K562 (cell line): Measurements from ENCODE around the gene RNF141. TPM values are rescaled to one million over a fixed set of nuclear protein-coding genes. Genes with fewer than 3 reads are reported as not detected.
A peak's percentile ranks its signal among the peaks of the same experiment; 100 is the strongest.

Source experiments
- ARHGAP35 ChIP-seq: fragments of 450-650 bp; IDR thresholded peaks from 2 replicates; pipeline ENCODE4 v1.6.1; 2018; ENCODE audit not compliant: partially characterized antibody
- BRF2 ChIP-seq: IDR thresholded peaks from 3 replicates; pipeline ENCODE4 v1.6.1; 2011; ENCODE audit warnings: borderline replicate concordance, mild to moderate bottlenecking; ENCODE audit not compliant: insufficient read length, insufficient read depth
- CBX5 ChIP-seq: IDR thresholded peaks from 2 replicates; pipeline ENCODE4 v1.6.1; 2014; ENCODE audit warnings: low read depth, borderline replicate concordance
- CHCHD3 ChIP-seq: fragments of 250-450 bp; sonication (Bioruptor Pico); IDR thresholded peaks from 2 replicates; pipeline ENCODE4 v2.1.2; 2022; ENCODE audit warnings: mild to moderate bottlenecking
- CREM ChIP-seq: IDR thresholded peaks from 2 replicates; pipeline ENCODE4 v1.6.1; 2014; ENCODE audit warnings: antibody characterized with exemption, low read depth
- CUX1 ChIP-seq: fragments of 200-800 bp; sonication (Bioruptor generic); IDR thresholded peaks from 2 replicates; pipeline ENCODE4 v1.6.1; 2016; ENCODE audit warnings: missing genetic modification characterization, missing compliant biosample characterization
- GTF2F1 ChIP-seq: IDR thresholded peaks from 2 replicates; pipeline ENCODE4 v1.6.1; 2011; ENCODE audit warnings: low read depth, low read length, improper control_type of control experiment
- HEY1 ChIP-seq: fragments of 250-450 bp; sonication (Bioruptor Pico); IDR thresholded peaks from 2 replicates; pipeline ENCODE4 v1.5.0; 2020; ENCODE audit warnings: mild to moderate bottlenecking, moderate library complexity, borderline replicate concordance
- JUN ChIP-seq, 2 experiments: sonication (generic) in 1 of 2; formaldehyde crosslinking in 1 of 2; IDR thresholded peaks; 2 replicates each; pipeline versions ENCODE4 v1.6.1 to v1.8.0; 2012 to 2022; ENCODE audit warnings: borderline replicate concordance in 2 of 2, mild to moderate bottlenecking in 2 of 2, improper control_type of control experiment in 1 of 2, low read depth in 1 of 2, low read length in 1 of 2, missing genetic modification reagents in 1 of 2
- LCOR ChIP-seq: sonication (generic); formaldehyde crosslinking; IDR thresholded peaks from 2 replicates; pipeline ENCODE4 v1.8.0; 2022; ENCODE audit warnings: mild to moderate bottlenecking, missing genetic modification reagents
- NR3C1 ChIP-seq: sonication (generic); formaldehyde crosslinking; IDR thresholded peaks from 2 replicates; pipeline ENCODE4 v1.8.1; 2022; ENCODE audit warnings: missing genetic modification reagents
- POLR2G ChIP-seq: fragments of 200-400 bp; formaldehyde crosslinking; IDR thresholded peaks from 2 replicates; pipeline ENCODE4 v1.6.1; 2017; ENCODE audit warnings: low read depth, mild to moderate bottlenecking, antibody characterized with exemption, low read length, moderate library complexity
- POLR3A ChIP-seq: IDR thresholded peaks from 2 replicates; pipeline ENCODE4 v1.6.1; 2011; ENCODE audit warnings: borderline replicate concordance, mild to moderate bottlenecking, moderate library complexity; ENCODE audit not compliant: insufficient read length, insufficient read depth; ENCODE audit errors: extremely low read depth
- SFPQ ChIP-seq: fragments of 200-400 bp; formaldehyde crosslinking; IDR thresholded peaks from 2 replicates; pipeline ENCODE4 v1.6.1; 2017; ENCODE audit warnings: mild to moderate bottlenecking, low read depth, low read length, moderate library complexity
- TRIM28 ChIP-seq: fragments of 450-650 bp; IDR thresholded peaks from 2 replicates; pipeline ENCODE4 v1.6.1; 2017
- ZNF277 ChIP-seq: fragments of 250-450 bp; sonication (Bioruptor Pico); IDR thresholded peaks from 2 replicates; pipeline ENCODE4 v1.8.0; 2022; ENCODE audit warnings: inconsistent platforms, mild to moderate bottlenecking, moderate library complexity, borderline replicate concordance
- ZNF583 ChIP-seq: fragments of 250-450 bp; sonication (Bioruptor Pico); IDR thresholded peaks from 2 replicates; pipeline ENCODE4 v1.4.0; 2020
- polyA plus RNA-seq, 8 experiments: library from polyadenylated mRNA; depleted of rRNA in 4 of 8; stranded (reverse) in 5 of 8; unstranded in 3 of 8; fragments of >200 nt; fragmentation: Nextera tagmentation in 2 of 8; fragmentation: Illumina TruSeq in 1 of 8; extraction: Ambion mirVana in 2 of 8; extraction: Trizol in 1 of 8; gene quantifications; 2 replicates each; pipeline versions ENCODE4 v1.2.1 to v1.2.3, GENCODE V29; 2011 to 2014; ENCODE audit warnings: inconsistent platforms in 1 of 8, missing spikeins in 1 of 8
- total RNA-seq, 7 experiments: library from RNA; depleted of rRNA in 6 of 7; stranded (reverse); fragments of >200 nt in 6 of 7; fragmentation: Illumina TruSeq in 2 of 7; extraction: Trizol in 2 of 7; gene quantifications; 2 replicates each; pipeline versions ENCODE4 v1.2.1 to v1.2.3, GENCODE V29; 2011 to 2021; ENCODE audit warnings: low replicate concordance in 1 of 7

RNF141 gene
- total and polyA plus RNA-seq, 9 of the 15 experiments (the other 6 are each of a cell fraction or from before 2014, with no cell fraction given): 9.7 to 51.9 (median 18.9) TPM

GRCh38 chr11:10490398-10491241, 50.4 kb downstream of the RNF141 start (continued):
- TF ChIP-seq SFPQ (no peak), HEY1 (CRISPR knock-in tag) (no peak), CBX5 (no peak), JUN (IDR thresholded peaks at IDR 0.05; ENCODE audit: borderline replicate concordance, low read depth, low read length) (peak; percentile 98), JUN (CRISPR knock-in tag; IDR thresholded peaks at IDR 0.05; ENCODE audit: borderline replicate concordance) (peak; percentile 26; the same call in 1 of the 2 replicates), CUX1 (CRISPR knock-in tag) (no peak), TRIM28 (peak; percentile 39; the same call in 1 of the 2 replicates), GTF2F1 (no peak), ARHGAP35 (no peak), POLR3A (no peak), ZNF583 (no peak), BRF2 (no peak), CREM (peak; percentile 68), POLR2G (no peak), ZNF277 (CRISPR knock-in tag) (no peak), LCOR (CRISPR knock-in tag) (peak; percentile 51; the same call in 1 of the 2 replicates), CHCHD3 (CRISPR knock-in tag) (no peak), NR3C1 (CRISPR knock-in tag) (no peak)
